CD4-positive, CD25-positive, alpha-beta regulatory T cell (primary cell): Measurements from ENCODE around the gene C1orf50. TPM values are rescaled to one million over a fixed set of nuclear protein-coding genes. Genes with fewer than 3 reads are reported as not detected.
A peak's percentile ranks its signal among the peaks of the same experiment; 100 is the strongest.

Experiments
- ATAC-seq, 2 donors: fragments of 150-1000 bp; cut with Tn5 transposase; one replicate each; pipeline ENCODE4 v1.10.0; 2021; ENCODE audit warnings: low read depth in 2 of 2, moderate number of reproducible peaks in 2 of 2, moderate library complexity in 1 of 2
- DNase-seq, 3 donors: peaks; one replicate each; pipeline versions ENCODE4 v3.0.0 to v3.0.0-alpha.2; 2012 to 2022; ENCODE audit warnings: mixed read lengths in 1 of 3
- H3K27ac ChIP-seq: one replicate; pipeline ENCODE4 v1.7.0; 2013; ENCODE audit warnings: mild to moderate bottlenecking, low read length; ENCODE audit not compliant: insufficient read depth, poor library complexity, severe bottlenecking
- H3K27me3 ChIP-seq: one replicate; pipeline ENCODE4 v1.7.0; 2013; ENCODE audit warnings: low read length; ENCODE audit not compliant: control insufficient read depth, insufficient read depth
- H3K36me3 ChIP-seq: one replicate; pipeline ENCODE4 v1.7.0; 2013; ENCODE audit warnings: mild to moderate bottlenecking, low read length, moderate library complexity; ENCODE audit not compliant: control insufficient read depth, insufficient read depth
- H3K4me1 ChIP-seq: 2 replicates; pipeline ENCODE4 v1.7.0; 2013; ENCODE audit warnings: mild to moderate bottlenecking, low read length; ENCODE audit not compliant: insufficient read depth, control insufficient read depth, poor library complexity, severe bottlenecking
- H3K4me3 ChIP-seq: one replicate; pipeline ENCODE4 v1.7.0; 2013; ENCODE audit warnings: low read depth, mild to moderate bottlenecking, low read length, moderate library complexity
- H3K9me3 ChIP-seq, 2 experiments: 1 replicate in 1 of 2; 2 replicates in 1 of 2; pipeline ENCODE4 v1.7.0; 2013; ENCODE audit warnings: low read length in 2 of 2, mild to moderate bottlenecking in 1 of 2, moderate library complexity in 1 of 2; ENCODE audit not compliant: control insufficient read depth in 2 of 2
- H3K27ac Mint-ChIP-seq, 3 donors: one replicate each; pipeline ENCODE4 v1.8.0; 2020 to 2022; ENCODE audit warnings: mild to moderate bottlenecking in 3 of 3, mixed read lengths in 3 of 3, moderate library complexity in 2 of 3
- H3K27me3 Mint-ChIP-seq: one replicate; pipeline ENCODE4 v1.8.0; 2022; ENCODE audit warnings: mild to moderate bottlenecking, mixed read lengths
- H3K36me3 Mint-ChIP-seq: one replicate; pipeline ENCODE4 v1.8.0; 2020; ENCODE audit warnings: mixed read lengths
- H3K4me1 Mint-ChIP-seq, 4 donors: one replicate each; pipeline ENCODE4 v1.8.0; 2020 to 2022; ENCODE audit warnings: mixed read lengths in 4 of 4, mild to moderate bottlenecking in 1 of 4
- H3K4me3 Mint-ChIP-seq, 4 donors: one replicate each; pipeline ENCODE4 v1.8.0; 2020 to 2022; ENCODE audit warnings: mild to moderate bottlenecking in 4 of 4, mixed read lengths in 4 of 4, moderate library complexity in 3 of 4
- H3K9me3 Mint-ChIP-seq, 7 donors: one replicate each; pipeline ENCODE4 v1.8.0; 2020 to 2022; ENCODE audit warnings: mixed read lengths in 7 of 7, mild to moderate bottlenecking in 3 of 7, moderate library complexity in 2 of 7
- polyA plus RNA-seq, 4 donors: library from polyadenylated mRNA; unstranded; fragments of 300-500 nt; fragmentation: Illumina TruSeq; gene quantifications; one replicate each; pipeline ENCODE4 v1.2.3, GENCODE V29; 2021
- total RNA-seq: library from RNA; stranded (reverse); gene quantifications from one replicate; pipeline ENCODE4 v1.2.3, GENCODE V29; 2022

The C1orf50 gene
- total and polyA plus RNA-seq, 5 donors from 2014 or later, result 3.8 to 14.3 (median 7.3) TPM

DNA sequence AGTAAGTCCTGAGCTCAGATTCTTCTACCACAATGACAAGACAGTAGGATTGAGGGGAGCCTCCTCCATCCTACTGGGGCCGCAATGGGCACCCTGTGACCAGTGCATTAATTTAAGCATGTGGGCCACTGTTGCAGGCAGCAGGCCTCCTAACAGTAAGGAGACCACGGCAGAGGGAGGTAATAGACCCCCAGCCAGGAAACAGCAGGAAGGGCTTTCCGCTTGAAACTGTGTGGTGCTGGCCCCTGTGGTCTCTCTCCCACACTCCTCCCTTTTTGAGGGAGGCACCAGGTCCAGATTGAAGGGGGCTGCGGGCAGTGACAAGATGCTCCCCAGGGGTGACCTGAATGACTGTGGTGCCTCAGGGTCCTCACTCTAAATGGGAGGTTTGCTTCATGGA is 25.3 kb upstream of the C1orf50 start:
- DNase-seq (no peak), ATAC-seq (no peak)
- Mint-ChIP-seq H3K27me3 (no peaks in the 10 kb centered on the region), H3K4me1 (peaks cover 0 to 9% (median 2%) of the 10 kb centered on the region in 4 donors), H3K9me3 (peaks cover 0 to 2% (median 0%) of the 10 kb centered on the region in 7 donors), H3K4me3 (no peak overlapping the region), H3K36me3 (peaks cover 5% of the 10 kb centered on the region), H3K27ac (no peak overlapping the region)
- Histone ChIP-seq H3K27me3 (no peaks in the 10 kb centered on the region), H3K36me3 (peaks cover 8% of the 10 kb centered on the region), H3K4me3 (no peak overlapping the region), H3K27ac (no peak overlapping the region), H3K9me3 (no peaks in the 10 kb centered on the region), H3K4me1 (no peaks in the 10 kb centered on the region)

DNA sequence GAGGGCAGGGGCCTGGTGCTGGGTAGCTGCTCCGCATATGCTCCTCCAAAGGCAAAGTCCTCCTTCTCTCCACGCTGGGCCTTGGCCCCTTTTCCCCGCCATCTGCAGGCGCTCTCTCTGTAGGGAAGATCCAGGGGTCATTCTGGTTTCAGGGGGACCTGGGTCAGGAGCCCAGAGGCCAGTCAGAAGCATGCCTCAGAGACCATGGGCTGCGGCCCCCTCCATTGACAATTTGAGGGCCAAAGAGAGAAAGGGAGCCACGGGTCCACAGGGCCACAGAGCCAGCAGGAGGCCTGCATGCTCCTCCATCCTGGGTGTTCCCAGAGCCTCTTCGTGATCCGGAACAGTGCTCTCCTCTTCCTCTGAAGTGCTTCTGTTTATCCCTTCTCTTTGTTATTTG is 24.9 kb upstream of the C1orf50 start:
- Mint-ChIP-seq H3K9me3 (peaks cover 0 to 2% (median 0%) of the 10 kb centered on the region in 7 donors), H3K4me1 (peaks cover 0 to 5% (median under 1%) of the 10 kb centered on the region in 4 donors), H3K36me3 (peaks cover 5% of the 10 kb centered on the region), H3K27ac (no peak overlapping the region), H3K27me3 (no peaks in the 10 kb centered on the region), H3K4me3 (no peak overlapping the region)
- no peak overlapping the region for H3K4me3 ChIP-seq
- H3K4me1 ChIP-seq, result no peaks in the 10 kb centered on the region
- H3K27me3 ChIP-seq, result no peaks in the 10 kb centered on the region
- H3K9me3 ChIP-seq, result no peaks in the 10 kb centered on the region
- DNase-seq (no peak), ATAC-seq (no peak)
- no peak overlapping the region for H3K27ac ChIP-seq
- H3K36me3 ChIP-seq, result peaks cover 8% of the 10 kb centered on the region

DNA sequence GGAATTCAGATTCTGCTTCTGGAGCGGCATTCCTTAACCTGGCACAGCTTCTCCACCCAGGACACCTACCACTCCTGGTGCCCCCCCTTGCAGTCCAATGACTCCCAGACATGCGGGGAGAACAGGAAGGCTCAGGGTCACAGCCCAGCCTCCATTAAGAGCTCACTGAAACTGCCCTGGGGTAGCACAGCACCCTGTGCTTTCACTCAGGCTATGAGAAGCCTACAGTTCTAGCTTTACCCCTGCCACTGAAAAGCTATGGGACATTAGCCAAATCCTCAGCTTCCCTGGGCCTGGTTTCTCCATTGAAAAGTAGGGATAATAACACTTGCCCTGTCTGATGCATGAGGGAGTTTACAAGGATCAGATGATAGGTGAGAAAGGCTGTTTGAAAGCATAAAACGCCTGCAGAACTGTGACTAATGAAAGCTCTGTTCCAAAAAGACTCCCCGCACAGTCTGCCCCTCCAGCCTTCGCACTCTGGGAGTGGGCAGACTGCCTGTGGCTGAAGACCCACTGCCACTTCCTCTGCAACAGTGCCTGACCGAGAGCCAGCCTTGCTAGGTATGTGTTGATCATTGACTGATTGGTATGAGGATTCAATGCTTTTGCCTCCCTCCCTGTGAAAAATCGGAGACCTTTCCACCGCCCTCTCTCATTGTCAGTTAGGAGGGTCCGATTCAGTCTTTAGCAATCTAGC is 24.3 kb upstream of the C1orf50 start:
- H3K27me3 Mint-ChIP-seq, result no peaks in the 10 kb centered on the region

DNA sequence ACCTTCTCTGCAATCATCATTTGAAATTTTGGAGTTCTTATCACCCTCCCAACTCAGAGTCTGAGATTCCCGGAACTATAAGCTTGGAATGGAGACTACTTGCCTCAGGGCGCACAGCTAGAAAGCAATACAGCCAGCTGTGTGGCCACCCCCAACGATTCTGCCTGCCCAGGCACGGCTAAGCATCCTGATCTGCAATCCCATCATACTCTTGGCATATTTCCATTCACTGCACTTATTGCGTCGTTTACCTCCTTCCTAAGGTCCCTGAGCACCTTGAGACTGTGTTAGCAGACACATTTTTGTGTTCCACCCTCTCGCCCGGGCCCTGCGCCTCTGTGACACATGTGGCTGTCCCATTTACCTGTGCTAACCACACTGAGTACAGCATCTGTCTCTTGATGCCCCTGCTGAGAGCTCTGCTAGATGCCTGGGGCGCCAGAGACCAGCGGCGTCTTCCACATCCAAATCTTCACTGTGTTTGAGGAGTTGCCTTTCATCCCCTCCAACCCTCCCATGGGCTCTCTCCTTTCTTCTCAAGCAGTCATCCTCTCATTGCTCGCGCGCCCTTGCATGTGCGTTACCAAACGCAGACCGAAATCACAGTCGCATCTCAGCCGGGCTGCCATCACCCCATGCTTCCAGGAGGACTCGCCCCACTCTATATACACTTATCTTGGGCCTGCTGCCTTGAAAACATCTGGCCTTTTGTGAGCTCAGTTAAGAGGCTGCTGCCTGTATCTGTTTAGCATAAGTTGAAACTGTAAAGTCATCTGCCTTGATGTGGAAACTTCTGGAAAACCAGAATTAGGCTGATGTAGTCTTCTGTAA is 23.5 kb upstream of the C1orf50 start:
- ATAC-seq, result no peak
- no peak for DNase-seq

More for the DNA sequence above, 24.3 kb upstream of the C1orf50 start:
- H3K36me3 ChIP-seq, result peaks cover 8% of the 10 kb centered on the region
- no peak overlapping the region for H3K4me3 ChIP-seq
- no peaks in the 10 kb centered on the region for H3K9me3 ChIP-seq
- DNase-seq, result no peak
- peaks cover 5% of the 10 kb centered on the region for H3K36me3 Mint-ChIP-seq
- H3K4me1 Mint-ChIP-seq, result no peaks in the 10 kb centered on the region
- H3K9me3 Mint-ChIP-seq, result peaks cover 0 to 2% (median 0%) of the 10 kb centered on the region in 7 donors
- no peaks in the 10 kb centered on the region for H3K4me1 ChIP-seq
- H3K27ac Mint-ChIP-seq, result peak overlapping the region in 1 of 3 donors; percentile 28
- H3K27ac ChIP-seq, result no peak overlapping the region
- no peaks in the 10 kb centered on the region for H3K27me3 ChIP-seq
- H3K4me3 Mint-ChIP-seq, result no peak overlapping the region
- no peak for ATAC-seq

DNA sequence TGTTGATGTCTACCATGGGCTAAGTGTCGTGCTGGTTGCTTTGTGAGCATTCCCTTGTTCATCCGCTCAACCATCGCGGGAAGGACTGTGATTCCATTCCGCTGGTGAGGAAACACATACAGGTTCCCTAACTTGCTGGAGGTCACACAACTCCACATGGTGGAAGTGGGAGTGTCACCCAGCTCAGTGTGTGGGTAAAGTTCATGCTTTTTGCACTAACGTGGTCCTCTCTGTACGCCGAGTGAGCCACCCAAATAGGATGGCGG is 23.0 kb upstream of the C1orf50 start:
- no peaks in the 10 kb centered on the region for H3K27me3 ChIP-seq

More for the DNA sequence above, 23.5 kb upstream of the C1orf50 start:
- Mint-ChIP-seq H3K36me3 (peaks cover 13% of the 10 kb centered on the region), H3K9me3 (peaks cover 0 to 2% (median 0%) of the 10 kb centered on the region in 7 donors), H3K27me3 (no peaks in the 10 kb centered on the region), H3K27ac (no peak overlapping the region), H3K4me1 (no peaks in the 10 kb centered on the region), H3K4me3 (no peak overlapping the region)
- Histone ChIP-seq H3K4me1 (no peaks in the 10 kb centered on the region), H3K4me3 (no peak overlapping the region), H3K36me3 (peaks cover 11% of the 10 kb centered on the region), H3K9me3 (no peaks in the 10 kb centered on the region), H3K27me3 (no peaks in the 10 kb centered on the region), H3K27ac (no peak overlapping the region)

DNA sequence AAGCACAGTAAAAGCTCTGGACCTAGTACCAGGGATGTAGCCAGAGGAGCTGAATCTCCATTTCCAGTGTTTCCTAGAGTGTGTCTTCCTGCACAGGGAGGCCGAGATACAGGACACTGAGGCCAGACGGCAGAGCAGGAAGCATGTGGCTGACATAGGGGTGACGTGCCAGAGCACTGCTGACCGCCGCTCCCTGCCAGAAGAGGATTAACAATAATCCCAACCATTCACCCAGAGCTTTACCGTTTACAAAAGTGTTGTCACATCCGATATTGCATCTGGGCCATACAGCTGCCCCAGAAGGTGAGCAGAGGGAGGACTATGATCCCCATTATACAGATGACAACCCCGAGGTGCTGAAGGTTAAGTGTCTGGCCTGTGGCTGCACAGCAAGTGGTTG is 21.2 kb upstream of the C1orf50 start:
- Mint-ChIP-seq H3K36me3 (peaks cover 30% of the 10 kb centered on the region), H3K9me3 (no peaks in the 10 kb centered on the region), H3K27ac (no peak overlapping the region), H3K4me1 (peaks cover 0 to 3% (median 0%) of the 10 kb centered on the region in 4 donors), H3K4me3 (no peak overlapping the region), H3K27me3 (no peaks in the 10 kb centered on the region)
- Histone ChIP-seq H3K9me3 (no peaks in the 10 kb centered on the region), H3K4me3 (no peak overlapping the region), H3K27me3 (no peaks in the 10 kb centered on the region), H3K36me3 (peaks cover 27% of the 10 kb centered on the region), H3K4me1 (no peaks in the 10 kb centered on the region), H3K27ac (no peak overlapping the region)
- ATAC-seq, result no peak
- no peak for DNase-seq

More for the DNA sequence above, 23.0 kb upstream of the C1orf50 start:
- peaks cover 17% of the 10 kb centered on the region for H3K36me3 Mint-ChIP-seq
- H3K4me3 Mint-ChIP-seq, result no peak overlapping the region
- Histone ChIP-seq H3K4me1 (no peaks in the 10 kb centered on the region), H3K27ac (no peak overlapping the region), H3K9me3 (no peaks in the 10 kb centered on the region), H3K4me3 (no peak overlapping the region), H3K36me3 (peaks cover 15% of the 10 kb centered on the region)
- ATAC-seq (no peak), DNase-seq (no peak)
- H3K4me1 Mint-ChIP-seq, result no peaks in the 10 kb centered on the region
- H3K27me3 Mint-ChIP-seq, result no peaks in the 10 kb centered on the region
- peaks cover 0 to 2% (median 0%) of the 10 kb centered on the region in 7 donors for H3K9me3 Mint-ChIP-seq
- no peak overlapping the region for H3K27ac Mint-ChIP-seq

DNA sequence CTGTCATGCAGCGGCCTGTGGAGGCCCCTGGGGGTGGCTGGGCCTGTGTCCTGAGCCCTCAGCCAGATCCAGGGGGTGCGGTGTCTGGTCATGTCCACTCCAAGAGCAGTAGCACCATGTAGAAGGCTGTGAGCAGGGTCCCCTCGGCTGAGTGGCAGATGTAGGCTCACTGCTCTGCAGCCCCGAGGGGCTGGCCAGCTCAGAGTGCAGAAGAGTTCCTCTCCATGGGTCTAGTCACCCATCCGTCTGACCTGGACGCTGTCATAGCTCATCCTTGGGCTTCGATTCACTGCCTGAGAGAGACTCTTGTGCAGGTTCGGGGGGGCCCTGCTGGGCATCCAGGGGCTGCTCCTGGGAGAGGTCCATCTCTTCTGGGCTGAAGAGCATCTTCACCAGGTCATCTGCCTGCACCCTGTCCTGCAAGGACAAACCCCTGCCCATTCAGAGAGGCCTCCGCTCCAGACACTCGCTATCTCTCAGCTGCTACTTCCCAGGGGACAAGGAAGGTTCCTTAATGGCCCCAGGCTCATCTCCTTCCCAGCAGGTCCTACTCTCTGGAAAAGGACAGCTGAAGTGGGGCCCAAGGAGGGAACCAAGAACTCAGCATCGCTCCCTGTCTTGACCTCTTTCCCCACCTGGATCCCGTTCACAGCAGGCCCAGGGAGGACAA is 20.5 kb upstream of the C1orf50 start:
- Histone ChIP-seq H3K27ac (no peak overlapping the region), H3K36me3 (peaks cover 27% of the 10 kb centered on the region), H3K4me1 (no peaks in the 10 kb centered on the region), H3K9me3 (no peaks in the 10 kb centered on the region), H3K4me3 (no peak overlapping the region), H3K27me3 (no peaks in the 10 kb centered on the region)
- Mint-ChIP-seq H3K4me3 (no peak overlapping the region), H3K27ac (no peak overlapping the region), H3K4me1 (peaks cover 0 to 3% (median 0%) of the 10 kb centered on the region in 4 donors), H3K9me3 (peaks cover 0 to under 1% (median 0%) of the 10 kb centered on the region in 7 donors), H3K27me3 (no peaks in the 10 kb centered on the region), H3K36me3 (peaks cover 32% of the 10 kb centered on the region)
- ATAC-seq (no peak), DNase-seq (no peak)
